Ascending aorta (tissue), 2 donors: ENCODE measurements around the gene CCL1. TPM values are rescaled to one million over a fixed set of nuclear protein-coding genes. Genes with fewer than 3 reads are reported as not detected.

Source experiments
- DNase-seq, 2 donors: peaks; one replicate each; pipeline ENCODE4 v3.0.0-alpha.2; 2019; ENCODE audit warnings: low spot score in 2 of 2
- H3K27ac ChIP-seq, 2 donors: fragments of 200-600 bp; sonication (generic); one replicate each; pipeline ENCODE4 v1.5.1; 2016 to 2017; ENCODE audit warnings: mild to moderate bottlenecking in 1 of 2
- H3K27me3 ChIP-seq: fragments of 200-600 bp; sonication (generic); one replicate; pipeline ENCODE4 v1.5.1; 2017
- H3K36me3 ChIP-seq, 2 donors: fragments of 200-600 bp; sonication (generic); one replicate each; pipeline ENCODE4 v1.5.1; 2016
- H3K4me1 ChIP-seq, 2 donors: fragments of 200-600 bp; sonication (generic); one replicate each; pipeline ENCODE4 v1.5.1; 2016 to 2017; ENCODE audit warnings: mild to moderate bottlenecking in 1 of 2
- H3K4me3 ChIP-seq, 2 donors: fragments of 200-600 bp; sonication (generic); one replicate each; pipeline ENCODE4 v1.5.1; 2016 to 2017; ENCODE audit warnings: mild to moderate bottlenecking in 1 of 2
- H3K9me3 ChIP-seq, 2 donors: fragments of 200-600 bp; sonication (generic); one replicate each; pipeline ENCODE4 v1.5.1; 2016
- intact Hi-C: fragments of 100-400 bp; cut with DNase I; formaldehyde crosslinking; loops from one replicate; pipeline ENCODE4 v1.15.1; 2023
- total RNA-seq: library from RNA; depleted of rRNA; stranded (reverse); fragments of >200 nt; gene quantifications from one replicate; pipeline ENCODE4 v1.1.0, GENCODE V29; 2016
- TF ChIP-seq, protein P1 (sequence below), 3 experiments: fragments of 200-600 bp in 2 of 3; fragments of 450-650 bp in 1 of 3; sonication (generic) in 2 of 3; IDR thresholded peaks; one replicate each; pipeline ENCODE4 v1.5.1; 2016 to 2019; ENCODE audit warnings: antibody characterized with exemption in 3 of 3, mild to moderate bottlenecking in 1 of 3, moderate library complexity in 1 of 3

Gene CCL1
- total RNA-seq, 1 donor from 2014 or later = not detected

DNA sequence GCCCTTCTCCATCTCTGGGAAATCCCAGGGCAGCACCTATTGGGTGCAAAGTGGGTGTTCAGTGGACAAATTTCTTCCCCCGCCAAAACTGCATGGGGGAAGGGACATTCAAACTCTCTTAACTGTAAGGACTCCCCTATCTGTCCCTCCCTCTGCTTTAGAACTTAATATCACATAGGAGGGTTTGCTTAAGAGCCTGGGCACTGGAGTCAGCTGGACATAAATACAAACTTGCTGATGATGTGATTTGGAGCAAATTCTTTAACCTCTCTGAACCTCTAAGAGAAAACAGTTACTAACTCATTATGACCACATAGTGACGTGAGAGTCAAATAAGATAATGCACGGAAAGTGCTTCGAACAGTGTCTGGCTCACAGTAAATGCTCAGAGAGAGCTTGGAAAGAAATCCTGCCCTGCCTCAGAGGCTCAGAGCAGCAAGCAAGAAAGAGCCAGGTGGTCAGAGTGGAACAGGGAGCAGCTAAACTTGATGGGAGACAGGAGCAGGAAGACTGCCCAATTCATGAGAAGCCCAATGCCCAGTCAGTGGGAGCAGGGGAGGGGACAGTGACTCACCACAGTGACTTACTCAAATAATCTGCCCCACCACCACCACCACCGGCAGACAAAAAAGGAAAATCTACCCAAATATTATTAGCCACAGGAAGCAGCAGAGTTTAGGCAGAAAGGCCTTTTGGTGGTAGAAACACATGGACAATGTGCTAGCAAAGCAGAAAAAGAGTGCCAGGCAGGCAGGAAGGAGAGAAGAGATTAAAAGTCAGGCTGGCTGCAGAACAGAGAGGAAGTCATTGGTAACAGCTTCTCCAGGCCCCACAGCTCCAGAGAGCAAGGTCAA, 23.9 kb upstream of the CCL1 start:
- peak; percentile 32 to 68 for DNase-seq
- Histone ChIP-seq H3K4me3 (no peak overlapping the region), H3K27me3 (no peaks in the 10 kb centered on the region), H3K27ac (peak overlapping the region; percentile 5 to 48), H3K36me3 (no peaks in the 10 kb centered on the region), H3K9me3 (no peaks in the 10 kb centered on the region), H3K4me1 (peaks cover 0 to 7% of the 10 kb centered on the region in 2 donors)
- intact Hi-C loops = no loop called here
- TF ChIP-seq, protein P1, sequence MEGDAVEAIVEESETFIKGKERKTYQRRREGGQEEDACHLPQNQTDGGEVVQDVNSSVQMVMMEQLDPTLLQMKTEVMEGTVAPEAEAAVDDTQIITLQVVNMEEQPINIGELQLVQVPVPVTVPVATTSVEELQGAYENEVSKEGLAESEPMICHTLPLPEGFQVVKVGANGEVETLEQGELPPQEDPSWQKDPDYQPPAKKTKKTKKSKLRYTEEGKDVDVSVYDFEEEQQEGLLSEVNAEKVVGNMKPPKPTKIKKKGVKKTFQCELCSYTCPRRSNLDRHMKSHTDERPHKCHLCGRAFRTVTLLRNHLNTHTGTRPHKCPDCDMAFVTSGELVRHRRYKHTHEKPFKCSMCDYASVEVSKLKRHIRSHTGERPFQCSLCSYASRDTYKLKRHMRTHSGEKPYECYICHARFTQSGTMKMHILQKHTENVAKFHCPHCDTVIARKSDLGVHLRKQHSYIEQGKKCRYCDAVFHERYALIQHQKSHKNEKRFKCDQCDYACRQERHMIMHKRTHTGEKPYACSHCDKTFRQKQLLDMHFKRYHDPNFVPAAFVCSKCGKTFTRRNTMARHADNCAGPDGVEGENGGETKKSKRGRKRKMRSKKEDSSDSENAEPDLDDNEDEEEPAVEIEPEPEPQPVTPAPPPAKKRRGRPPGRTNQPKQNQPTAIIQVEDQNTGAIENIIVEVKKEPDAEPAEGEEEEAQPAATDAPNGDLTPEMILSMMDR (IDR thresholded peaks at IDR 0.05) = no peak

DNA sequence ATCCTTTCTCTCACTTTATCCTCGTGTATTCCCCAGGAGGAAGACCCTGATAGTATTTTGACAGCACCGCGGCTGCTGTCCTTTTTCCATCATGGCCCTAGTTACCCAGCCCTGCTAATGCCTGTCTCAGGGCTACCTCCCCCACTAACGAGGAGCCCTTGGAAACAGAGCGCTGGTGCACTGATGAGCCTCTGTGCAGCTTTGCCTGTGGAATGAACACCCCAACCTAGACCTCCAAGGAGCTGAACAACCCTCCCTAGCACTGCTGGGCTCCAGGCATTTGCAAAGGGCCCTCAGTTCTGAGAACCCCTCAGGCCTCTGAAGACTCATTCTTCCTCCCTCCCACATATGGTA, 23.3 kb upstream of the CCL1 start:
- peak in 1 of 2 donors; percentile 38 for DNase-seq
- TF ChIP-seq, protein P1 (IDR thresholded peaks at IDR 0.05) = no peak
- Histone ChIP-seq H3K27ac (peak overlapping the region in 1 of 2 donors; percentile 18), H3K4me3 (no peak overlapping the region), H3K9me3 (no peaks in the 10 kb centered on the region), H3K4me1 (peaks cover 0 to 7% of the 10 kb centered on the region in 2 donors), H3K27me3 (no peaks in the 10 kb centered on the region), H3K36me3 (no peaks in the 10 kb centered on the region)
- intact Hi-C loops = no loop called here

DNA sequence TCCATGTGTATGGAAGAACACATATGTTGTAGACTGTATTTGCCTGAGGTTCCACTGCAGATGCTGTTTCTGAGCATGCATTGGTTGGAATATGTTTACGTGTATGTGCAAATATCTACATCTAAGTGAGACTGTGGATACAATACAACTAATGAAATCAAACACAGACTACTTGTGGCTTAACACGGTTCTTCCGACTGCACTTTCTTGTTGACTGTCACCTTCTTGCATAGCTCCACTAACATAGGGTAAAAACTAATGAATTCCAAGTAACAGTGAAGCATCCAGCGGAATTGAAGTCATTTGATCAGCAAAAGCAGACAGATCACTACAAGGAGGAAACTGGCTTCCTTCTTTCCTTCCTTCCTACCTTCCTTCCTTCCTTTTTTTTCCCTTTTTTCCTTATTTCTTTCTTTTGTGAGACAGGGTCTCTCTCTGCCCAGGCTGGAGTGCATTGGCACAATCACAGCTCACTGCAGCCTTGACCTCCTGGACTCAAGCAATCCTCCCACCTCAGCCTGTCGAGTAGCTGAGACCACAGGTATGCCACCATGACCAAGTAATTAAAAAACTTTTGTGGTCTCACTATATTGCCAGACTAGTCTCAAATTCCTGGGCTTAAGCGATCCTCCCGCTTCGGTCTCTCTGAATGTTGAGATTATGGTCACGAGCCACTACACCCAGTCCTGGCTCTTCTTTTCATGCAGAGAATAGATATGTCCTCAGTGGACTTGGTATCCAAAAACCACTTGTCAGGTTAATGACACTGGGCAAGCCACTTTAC, 22.0 kb upstream of the CCL1 start:
- Histone ChIP-seq H3K4me1 (peaks cover 0 to 7% of the 10 kb centered on the region in 2 donors), H3K27me3 (no peaks in the 10 kb centered on the region), H3K4me3 (no peak overlapping the region), H3K9me3 (no peaks in the 10 kb centered on the region), H3K27ac (no peak overlapping the region), H3K36me3 (no peaks in the 10 kb centered on the region)
- DNase-seq = no peak
- intact Hi-C loops = no loop called here
- TF ChIP-seq, protein P1 (IDR thresholded peaks at IDR 0.05) = no peak

DNA sequence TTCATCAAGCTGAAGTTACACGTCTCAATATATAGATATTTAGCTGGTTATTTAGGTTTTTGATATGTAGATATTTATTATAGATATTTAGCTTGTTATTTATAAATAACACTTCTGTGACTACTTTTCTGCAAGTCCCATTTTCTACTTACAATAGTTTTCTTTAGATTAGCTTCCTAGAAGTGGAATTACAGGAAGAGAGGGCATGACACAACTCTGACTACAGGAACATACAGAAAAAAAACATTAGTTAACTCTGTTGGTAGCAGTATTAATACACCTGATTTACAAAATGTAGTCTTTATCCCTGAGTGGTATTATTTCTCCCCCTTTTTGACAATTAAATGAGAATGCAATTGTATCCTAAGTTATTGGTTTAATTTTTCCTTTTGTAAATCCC, 21.2 kb upstream of the CCL1 start:
- intact Hi-C loops = no loop called here
- TF ChIP-seq, protein P1 (IDR thresholded peaks at IDR 0.05) = no peak
- H3K4me1 ChIP-seq = peaks cover 0 to 7% of the 10 kb centered on the region in 2 donors

DNA sequence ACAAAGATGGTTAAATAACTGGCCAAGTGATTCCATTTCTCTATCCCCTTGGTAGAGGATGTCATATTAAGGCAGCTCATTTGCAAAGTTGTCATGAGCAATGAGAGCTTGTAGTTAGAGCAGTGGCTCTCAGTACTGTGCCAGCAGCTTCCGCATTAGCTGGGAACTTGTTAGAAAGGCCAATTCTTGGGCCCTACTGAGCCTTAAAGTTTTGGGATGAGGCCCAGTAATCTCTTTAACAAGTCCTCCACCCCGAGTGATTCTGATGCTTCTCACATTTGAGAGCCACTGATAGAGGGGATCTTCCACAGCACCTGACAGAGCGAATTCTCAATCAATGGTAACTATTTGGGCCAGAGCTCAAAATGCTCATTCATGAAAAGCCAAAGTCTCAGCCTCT, 20.2 kb upstream of the CCL1 start:
- no peak for DNase-seq
- Histone ChIP-seq H3K27ac (no peak overlapping the region), H3K4me1 (peaks cover 0 to 7% of the 10 kb centered on the region in 2 donors), H3K4me3 (no peak overlapping the region), H3K36me3 (no peaks in the 10 kb centered on the region), H3K27me3 (no peaks in the 10 kb centered on the region), H3K9me3 (no peaks in the 10 kb centered on the region)
- TF ChIP-seq, protein P1 (IDR thresholded peaks at IDR 0.05) = no peak
- intact Hi-C loops = no loop called here

More for the DNA sequence above, 21.2 kb upstream of the CCL1 start:
- no peak for DNase-seq
- no peaks in the 10 kb centered on the region for H3K27me3 ChIP-seq
- no peak overlapping the region for H3K4me3 ChIP-seq
- no peaks in the 10 kb centered on the region for H3K36me3 ChIP-seq
- H3K9me3 ChIP-seq = no peaks in the 10 kb centered on the region
- no peak overlapping the region for H3K27ac ChIP-seq
